HG03439 (cell line): Measurements from ENCODE around the gene SLC66A1.
"Not testable (repeated sequence)": the region's sequence is repeated elsewhere in the genome, so short reads cannot be mapped to it uniquely, and the experiment has no call there.

Experiments used
- ATAC-seq: cut with Tn5 transposase; IDR thresholded peaks from one replicate; pipeline ENCODE4 v1.9.1; 2021; ENCODE audit warnings: mild to moderate bottlenecking, moderate library complexity; ENCODE audit not compliant: unreplicated experiment

SLC66A1 gene, protein sequence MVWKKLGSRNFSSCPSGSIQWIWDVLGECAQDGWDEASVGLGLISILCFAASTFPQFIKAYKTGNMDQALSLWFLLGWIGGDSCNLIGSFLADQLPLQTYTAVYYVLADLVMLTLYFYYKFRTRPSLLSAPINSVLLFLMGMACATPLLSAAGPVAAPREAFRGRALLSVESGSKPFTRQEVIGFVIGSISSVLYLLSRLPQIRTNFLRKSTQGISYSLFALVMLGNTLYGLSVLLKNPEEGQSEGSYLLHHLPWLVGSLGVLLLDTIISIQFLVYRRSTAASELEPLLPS

GRCh38 chr1:19311931-19312781 is at the start of gene SLC66A1, which contains the start of gene AKR7A2:
TSS of gene SLC66A1 (plus strand) at chr1:19312326. CDS start at chr1:19317678, 5,352 bp downstream.
TSS of gene AKR7A2 (minus strand) at chr1:19312144. CDS start at chr1:19312124, 20 bp downstream.
- peak; percentile 79 for ATAC-seq

DNA sequence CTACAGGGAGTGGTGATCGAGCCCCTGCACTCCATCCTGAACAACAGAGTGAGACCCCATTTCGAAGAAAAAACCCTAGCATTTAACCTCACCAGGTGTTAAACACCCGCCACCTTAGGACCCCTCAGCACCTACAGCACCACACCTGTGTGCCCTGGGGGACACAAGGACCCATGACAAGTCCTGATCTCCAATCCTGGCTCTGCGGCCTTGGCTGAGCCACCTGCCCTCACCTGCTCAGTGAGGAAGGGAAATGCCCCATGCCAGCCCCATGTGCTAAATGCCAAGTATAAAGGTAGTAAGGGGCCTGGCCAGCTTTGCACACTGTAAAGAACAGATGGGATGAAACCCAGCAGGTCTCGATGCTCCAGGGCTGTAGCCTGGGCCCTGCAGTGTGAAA is 49.4 kb upstream of the SLC66A1 start:
- ATAC-seq: no peak

- ATAC-seq: no peak
These were observed 43.7 kb upstream of the SLC66A1 start for GRCh38 chr1:19268445-19268844.

DNA sequence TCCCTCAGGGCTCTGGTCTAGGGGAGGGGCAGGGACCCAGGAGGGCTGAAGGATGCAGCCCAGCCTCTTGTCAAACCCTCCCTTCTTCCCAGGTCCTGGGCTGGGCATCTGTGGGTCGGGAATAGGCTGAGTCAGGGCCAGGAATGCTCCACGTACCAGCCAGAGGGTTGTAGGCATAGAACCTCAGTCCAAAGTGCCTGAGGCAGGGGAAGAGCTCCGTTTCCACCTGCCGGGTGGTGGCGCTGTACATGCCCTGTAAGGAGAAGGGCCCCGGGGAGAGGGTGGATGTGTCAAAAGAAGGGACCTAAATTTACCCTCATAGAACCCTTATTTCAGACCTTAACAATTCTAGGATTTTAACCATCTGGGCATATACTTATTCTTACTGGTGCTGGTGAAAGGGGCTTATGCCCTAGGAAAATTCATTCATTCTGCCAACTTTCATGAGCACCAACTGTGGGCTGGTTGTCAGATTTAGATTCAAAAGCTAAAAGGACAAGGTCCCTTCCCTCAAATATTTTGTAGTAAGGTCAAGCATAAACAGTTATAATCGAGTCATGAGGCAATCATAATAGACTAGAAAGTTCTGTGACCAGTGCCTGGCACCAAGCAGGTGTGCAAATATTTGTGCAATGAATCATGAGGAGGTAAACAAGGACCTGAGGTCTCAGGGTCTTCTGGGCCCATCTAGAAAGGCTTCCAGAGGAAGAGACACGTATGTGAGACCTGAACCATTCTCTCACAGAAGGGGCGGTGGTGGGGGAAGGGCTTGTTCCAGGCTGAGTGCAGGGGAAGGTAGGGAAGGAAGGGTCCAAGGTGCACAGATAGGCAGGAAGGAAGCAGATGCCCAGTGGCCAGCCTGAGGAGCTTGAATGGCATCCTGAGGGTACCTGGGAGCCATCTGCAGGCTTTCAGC is 42.4 kb upstream of the SLC66A1 start:
- ATAC-seq: not testable (repeated sequence)

DNA sequence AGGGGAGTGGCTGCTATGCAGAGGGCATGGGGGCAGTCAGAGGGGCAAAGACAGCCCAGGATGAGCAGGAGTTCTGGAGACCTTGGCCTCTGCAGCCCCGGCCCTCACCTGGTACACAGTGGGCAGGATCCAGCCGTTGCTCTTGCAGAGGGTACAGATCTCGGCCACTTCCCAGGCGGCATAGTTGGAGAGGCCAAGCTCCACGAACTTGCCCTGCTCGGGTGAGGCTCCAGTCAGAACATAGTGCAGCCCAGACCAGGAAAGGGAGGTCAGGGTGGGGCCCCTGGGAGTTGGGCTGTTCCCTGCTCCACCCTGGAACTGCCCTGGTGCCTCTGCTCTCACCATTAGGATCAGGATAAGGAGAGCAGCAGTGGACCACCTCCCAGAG is 41.8 kb upstream of the SLC66A1 start:
- ATAC-seq: not testable (repeated sequence)

GRCh38 chr1:19272064-19272463 is 40.1 kb upstream of the SLC66A1 start:
- ATAC-seq: no peak

DNA sequence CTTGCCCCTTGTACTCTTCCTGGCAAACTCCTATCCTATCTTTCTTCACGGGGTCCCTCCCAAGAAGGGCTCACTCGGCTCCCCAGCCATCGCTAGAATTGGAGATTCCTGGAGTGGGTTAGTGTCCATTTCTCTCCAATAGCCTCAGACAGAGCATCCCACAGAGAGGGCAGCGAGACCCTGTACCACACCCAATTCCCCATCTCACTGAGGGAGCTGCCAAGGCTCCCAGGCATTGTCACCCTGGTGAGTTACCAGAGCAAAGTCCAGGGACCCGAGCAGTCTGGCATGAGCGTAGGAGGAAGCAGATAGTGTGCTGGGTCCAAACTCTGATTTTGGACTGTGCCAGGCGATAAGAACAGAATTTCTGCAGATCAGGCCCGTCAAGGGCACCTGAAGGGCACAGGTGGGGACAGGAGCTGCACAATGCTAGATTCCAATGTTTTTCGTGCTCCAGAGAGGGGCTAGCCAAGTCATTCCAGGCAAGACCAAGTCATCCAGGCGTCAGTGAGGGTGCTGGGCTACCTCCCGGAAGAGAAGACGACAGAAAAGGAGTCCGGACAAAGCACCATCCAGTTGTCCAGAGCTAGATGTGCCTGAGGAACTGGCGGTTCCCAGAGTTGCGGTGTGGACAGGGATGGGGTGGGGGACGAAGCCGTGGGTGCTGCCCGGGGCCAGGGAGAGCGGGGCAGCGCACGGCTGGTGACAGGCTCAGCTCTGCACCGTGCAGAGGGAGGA is 38.9 kb upstream of the SLC66A1 start:
- ATAC-seq: no peak

GRCh38 chr1:19273844-19274531 is 38.1 kb upstream of the SLC66A1 start:
- ATAC-seq: not testable (repeated sequence)

- ATAC-seq: no peak
These were observed 37.5 kb upstream of the SLC66A1 start for GRCh38 chr1:19274636-19275035.

DNA sequence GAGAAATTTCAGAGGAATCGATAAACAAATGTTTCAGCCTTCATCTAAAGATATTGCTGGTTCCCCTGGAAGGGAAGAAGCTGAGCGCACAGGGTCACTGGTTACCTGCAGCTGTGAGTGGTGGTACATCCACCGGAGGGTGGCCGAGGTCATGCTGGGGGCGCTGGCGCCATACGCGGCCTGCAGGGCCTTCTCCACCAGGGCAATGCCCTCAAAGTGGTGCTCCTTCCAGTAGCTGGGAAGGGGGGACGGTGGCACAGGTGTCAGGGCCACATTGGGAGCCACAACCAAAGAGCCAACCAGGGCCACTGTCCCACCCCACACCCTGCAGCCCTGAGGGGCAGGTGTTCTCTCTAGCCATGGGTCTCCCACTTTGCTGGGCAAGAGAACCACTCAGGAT is 28.2 kb upstream of the SLC66A1 start:
- no peak for ATAC-seq

DNA sequence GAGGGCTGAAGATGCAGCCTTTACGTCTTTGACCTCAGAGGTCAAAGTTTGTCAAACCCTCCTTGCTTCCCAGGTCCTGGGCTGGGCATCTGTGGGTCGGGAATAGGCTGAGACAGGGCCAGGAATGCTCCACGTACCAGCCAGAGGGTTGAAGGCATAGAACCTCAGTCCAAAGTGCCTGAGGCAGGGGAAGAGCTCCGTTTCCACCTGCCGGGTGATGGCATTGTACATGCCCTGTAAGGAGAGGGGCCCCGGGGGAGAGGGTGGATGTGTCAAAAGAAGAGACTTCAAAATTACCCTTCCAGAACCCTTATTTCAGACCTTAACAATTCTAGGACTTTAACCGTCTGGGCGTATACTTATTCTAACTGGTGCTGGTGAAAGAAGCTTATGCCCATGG is 27.2 kb upstream of the SLC66A1 start:
- ATAC-seq: no peak

DNA sequence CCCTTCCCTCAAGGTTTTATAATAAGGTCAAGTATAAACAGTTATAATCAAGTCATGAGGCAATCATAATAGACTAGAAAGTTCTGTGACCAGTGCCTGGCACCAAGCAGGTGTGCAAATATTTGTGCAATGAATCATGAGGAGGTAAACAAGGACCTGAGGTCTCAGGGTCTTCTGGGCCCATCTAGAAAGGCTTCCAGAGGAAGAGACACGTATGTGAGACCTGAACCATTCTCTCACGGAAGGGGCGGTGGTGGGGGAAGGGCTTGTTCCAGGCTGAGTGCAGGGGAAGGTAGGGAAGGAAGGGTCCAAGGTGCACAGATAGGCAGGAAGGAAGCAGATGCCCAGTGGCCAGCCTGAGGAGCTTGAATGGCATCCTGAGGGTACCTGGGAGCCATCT is 26.8 kb upstream of the SLC66A1 start:
- ATAC-seq: not testable (repeated sequence)

DNA sequence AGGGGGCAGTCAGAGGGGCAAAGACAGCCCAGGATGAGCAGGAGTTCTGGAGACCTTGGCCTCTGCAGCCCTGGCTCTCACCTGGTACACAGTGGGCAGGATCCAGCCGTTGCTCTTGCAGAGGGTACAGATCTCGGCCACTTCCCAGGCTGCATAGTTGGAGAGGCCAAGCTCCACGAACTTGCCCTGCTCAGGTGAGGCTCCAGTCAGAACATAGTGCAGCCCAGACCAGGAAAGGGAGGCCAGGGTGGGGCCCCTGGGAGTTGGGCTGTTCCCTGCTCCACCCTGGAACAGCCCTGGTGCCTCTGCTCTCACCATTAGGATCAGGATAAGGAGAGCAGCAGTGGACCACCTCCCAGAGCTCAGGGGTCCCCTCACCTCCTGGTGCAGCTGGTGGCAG is 26.3 kb upstream of the SLC66A1 start:
- not testable (repeated sequence) for ATAC-seq

DNA sequence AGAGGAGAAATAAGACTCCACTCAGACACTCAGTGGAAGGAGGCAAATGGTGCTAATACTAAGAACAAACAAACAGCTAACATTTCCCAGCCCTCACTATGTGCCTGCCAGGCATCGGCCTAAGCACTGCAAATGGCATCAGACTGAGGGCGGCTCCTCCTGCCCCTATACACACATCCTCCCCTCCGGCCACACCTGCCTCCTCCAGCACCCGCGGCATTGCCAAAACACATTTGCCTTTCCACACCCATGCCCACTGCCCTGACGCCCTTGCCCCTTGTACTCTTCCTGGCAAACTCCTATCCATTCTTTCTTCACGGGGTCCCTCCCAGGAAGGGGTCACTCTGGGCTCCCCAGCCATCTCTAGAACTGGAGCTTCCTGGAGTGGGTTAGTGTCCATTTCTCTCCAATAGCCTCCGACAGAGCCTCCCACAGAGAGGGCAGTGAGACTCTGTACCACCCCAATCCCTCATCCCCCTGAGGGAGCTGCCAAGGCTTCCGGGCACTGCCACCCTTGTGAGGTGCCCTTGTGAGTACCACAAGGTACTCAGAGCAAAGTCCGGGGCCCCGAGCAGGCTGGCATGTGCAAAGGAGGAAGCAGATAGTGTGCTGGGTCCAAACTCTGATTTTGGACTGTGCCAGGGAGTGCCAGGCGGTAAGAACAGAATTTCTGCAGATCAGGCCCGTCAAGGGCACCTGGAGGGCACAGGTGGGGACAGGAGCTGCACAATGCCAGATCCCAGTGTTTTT is 24.5 kb upstream of the SLC66A1 start:
- no peak for ATAC-seq

DNA sequence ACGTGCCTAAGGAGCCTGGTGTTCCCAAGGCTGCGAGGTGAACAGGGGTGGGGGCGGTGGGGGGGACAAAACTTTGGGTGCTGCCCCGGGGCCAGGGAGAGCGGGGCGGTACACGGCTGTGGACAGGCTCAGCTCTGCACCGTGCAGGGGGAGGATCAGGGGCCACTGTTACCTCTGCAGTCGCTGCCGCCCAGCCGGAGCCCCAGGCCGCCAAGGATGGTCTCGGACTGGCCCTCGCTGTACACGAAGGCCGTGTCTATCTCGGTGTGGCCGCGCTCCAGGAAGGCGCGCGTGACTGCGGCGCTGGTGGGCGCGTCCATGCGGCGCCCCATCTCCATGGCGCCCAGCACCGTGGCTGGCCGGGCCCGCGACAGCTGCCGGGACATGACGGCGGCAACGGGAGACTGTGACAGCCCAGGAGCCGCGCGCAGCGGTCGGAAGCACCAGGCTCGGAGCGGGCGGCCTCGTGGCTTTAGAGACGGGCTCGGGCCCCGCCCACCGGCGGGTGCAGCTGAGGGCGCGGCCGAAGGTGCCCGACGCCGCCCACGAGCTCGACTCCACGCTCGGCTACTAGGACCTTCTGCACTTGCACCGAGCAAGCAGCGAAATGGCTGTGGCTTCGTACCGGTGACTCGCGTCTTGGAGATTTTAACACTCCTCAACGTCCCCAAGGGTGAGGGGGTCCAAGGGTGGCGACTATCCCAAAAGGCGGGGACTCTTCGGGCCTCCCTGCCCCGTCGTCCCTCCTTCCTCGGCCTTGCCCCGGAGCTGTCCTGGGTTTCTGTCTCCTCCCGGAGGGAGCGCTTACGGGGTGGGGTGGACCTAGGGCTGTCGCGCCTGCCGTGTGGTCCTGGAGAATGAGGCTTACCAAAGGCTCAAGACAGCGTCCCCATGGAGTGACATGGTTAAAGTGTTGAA is 23.5 kb upstream of the SLC66A1 start, which contains the start of gene AKR7A3:
AKR7A3 (minus strand) TSS at position 447 of the 918 bp plus-strand sequence; CDS start at position 386, 61 bp downstream.
- ATAC-seq: not testable (repeated sequence)

DNA sequence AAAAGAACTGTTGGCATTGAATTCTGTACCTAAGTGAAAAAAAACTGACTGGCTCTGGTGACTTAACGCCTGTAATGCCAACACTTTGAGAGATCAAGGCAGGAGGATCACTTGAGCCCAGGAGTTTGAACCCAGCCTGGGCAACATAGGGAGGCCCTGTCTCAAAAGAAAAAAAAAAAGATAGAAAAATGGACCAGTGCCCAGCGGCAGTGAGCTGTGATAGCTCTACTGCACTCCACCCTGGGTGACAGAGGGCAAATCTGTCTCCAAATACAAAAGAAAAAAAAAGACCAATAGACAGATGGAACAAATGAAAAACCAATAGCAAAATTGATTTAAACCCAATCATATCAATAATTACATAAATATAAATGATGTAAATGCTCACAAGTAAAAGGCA is 22.9 kb upstream of the SLC66A1 start:
- no peak for ATAC-seq

- no peak for ATAC-seq
These were observed 17.5 kb upstream of the SLC66A1 start for GRCh38 chr1:19294638-19295037.

- ATAC-seq: no peak
These were observed 11.9 kb upstream of the SLC66A1 start for GRCh38 chr1:19300211-19300610.
